ENCODE measurements around the gene CTSD. TPM values are rescaled to one million over a fixed set of nuclear protein-coding genes. Genes with fewer than 3 reads are reported as not detected.
A peak's percentile ranks its signal among the peaks of the same experiment; 100 is the strongest.
"Not testable (repeated sequence)": the region's sequence is repeated elsewhere in the genome, so short reads cannot be mapped to it uniquely, and the experiment has no call there.

The CTSD gene
- 2,163 TPM for total RNA-seq

DNA sequence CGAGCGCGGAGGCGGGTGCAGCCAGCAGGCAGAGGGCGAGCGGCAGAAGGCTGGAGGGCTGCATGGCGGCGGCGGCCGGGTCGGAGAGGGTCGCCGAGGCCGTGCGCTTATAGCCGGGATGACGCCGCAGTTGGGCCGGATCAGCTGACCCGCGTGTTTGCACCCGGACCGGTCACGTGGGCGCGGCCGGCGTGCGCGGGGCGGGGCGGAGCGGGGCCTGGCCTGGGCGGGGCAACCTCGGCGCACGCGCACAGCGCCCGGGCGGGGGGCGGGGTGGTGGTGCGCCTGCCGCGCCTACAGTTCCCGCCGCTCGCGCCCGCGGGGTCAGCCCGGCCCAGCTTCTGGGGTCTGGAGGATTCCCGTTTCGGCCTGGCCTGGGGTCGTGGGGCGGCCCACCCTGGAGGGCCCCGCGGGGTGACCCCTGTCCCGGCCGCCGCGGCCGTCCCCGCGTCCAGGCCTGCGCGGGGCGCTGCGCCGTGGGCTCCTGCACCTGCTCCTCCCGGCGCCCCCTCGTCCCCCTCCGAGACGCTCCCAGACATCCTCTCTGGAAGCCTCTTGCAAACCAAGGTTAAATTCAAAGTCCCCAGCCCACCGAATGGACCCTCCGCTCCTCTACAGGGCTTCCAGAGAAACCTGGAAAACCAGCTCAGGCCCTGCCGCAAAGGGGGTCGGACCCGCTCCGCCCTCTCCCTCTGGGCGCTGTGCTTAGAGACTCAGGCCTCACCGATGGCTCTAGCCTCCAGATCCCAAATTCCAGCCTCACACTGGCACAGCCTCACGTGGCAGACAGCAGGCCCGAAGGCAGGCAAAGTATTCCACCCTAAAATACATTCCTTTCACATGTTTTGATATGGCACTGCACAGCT, at the start of gene CTSD:
CTSD (minus strand) TSS at position 132 of the 866 bp plus-strand sequence; CDS start at position 64, 68 bp downstream.
- DNase-seq (ENCODE audit: low spot score), result peak; percentile 93

GRCh38 chr11:1813356-1813755, 49.6 kb upstream of the CTSD start:
- not testable (repeated sequence) for DNase-seq (ENCODE audit: low spot score)

GRCh38 chr11:1812801-1813200, 49.1 kb upstream of the CTSD start:
- DNase-seq (ENCODE audit: low spot score), result no peak

DNA sequence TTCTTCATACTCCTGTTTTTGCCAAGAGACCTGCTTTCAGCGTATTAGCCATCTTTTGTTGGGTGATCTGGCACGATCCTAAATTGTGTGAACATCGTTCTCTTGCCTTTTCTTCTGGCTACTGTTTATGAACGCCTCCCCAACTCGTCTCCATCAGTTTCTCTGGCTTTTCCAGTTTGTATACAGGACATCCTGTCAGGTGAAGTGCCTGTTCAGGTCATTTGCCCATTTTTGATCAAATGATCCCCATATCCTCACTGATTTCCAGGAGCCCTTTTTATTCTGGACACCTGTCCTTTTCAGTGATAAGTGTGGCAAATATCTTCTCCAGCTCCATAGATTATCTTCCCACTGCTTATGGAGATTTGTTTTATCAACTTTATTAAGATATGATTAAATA, 48.5 kb upstream of the CTSD start:
- no peak for DNase-seq (ENCODE audit: low spot score)

GRCh38 chr11:1810761-1811160, 47.0 kb upstream of the CTSD start:
- no peak for DNase-seq (ENCODE audit: low spot score)

DNA sequence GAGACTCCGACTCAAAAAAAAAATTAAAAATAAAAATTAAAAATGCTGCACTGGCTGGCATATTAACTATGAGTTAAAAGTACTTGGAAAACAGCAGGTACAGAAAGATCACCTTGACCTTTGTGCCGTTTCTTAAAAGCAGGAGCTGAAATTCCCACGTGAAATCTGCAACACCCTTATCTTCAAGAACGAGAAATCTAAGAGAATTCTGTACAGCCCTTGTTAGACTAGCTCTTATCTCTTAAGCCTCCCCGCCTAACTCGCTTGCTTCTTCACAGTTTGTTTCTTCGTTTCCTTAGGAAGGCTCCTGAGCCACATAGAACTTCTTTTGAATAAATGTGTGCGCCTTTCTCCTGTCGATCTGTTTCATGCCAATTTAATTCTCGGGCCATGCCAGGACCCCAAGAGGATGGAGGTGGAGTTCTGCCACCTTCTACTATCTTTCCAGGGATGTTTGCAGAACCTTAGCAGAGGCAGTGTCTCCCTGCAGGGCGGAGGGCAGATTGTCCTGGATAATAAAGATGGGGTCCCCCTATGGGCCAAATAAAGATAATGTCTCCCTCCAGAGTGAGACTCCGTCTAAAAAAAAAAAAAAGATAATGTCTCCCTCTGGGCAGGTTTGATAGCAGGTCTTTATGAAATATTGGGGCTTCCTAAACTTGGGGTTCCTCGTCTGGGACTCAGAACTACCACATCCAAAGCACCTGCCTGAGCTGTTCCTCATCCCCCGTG, 43.7 kb upstream of the CTSD start:
- no peak for DNase-seq (ENCODE audit: low spot score)

- DNase-seq (ENCODE audit: low spot score), result no peak
These were observed 41.8 kb upstream of the CTSD start for GRCh38 chr11:1805525-1805924.

- not testable (repeated sequence) for DNase-seq (ENCODE audit: low spot score)
These were observed 40.2 kb upstream of the CTSD start for GRCh38 chr11:1803835-1804519.

DNA sequence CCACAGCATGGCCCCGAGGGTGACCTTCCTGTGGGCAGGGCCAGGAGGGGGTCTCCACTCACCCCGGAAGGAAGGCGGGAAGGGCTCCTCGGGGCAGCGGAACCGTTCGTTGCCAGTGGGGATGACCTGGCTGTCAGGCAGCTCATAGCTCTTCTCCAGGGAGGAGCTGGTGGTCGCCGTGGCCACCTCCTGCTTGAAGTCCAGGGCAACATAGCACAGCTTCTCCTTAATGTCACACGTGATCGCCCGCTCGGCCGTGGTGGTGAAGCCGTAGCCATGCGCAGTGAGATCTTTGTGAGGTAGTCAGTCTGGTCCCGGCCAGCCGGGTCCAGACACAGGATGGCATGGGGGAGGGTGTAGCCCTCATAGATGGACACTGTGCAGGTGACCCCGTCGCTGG, 39.5 kb upstream of the CTSD start:
- DNase-seq (ENCODE audit: low spot score), result no peak

GRCh38 chr11:1797391-1798125, 33.8 kb upstream of the CTSD start:
- no peak for DNase-seq (ENCODE audit: low spot score)

GRCh38 chr11:1796413-1797011, 32.8 kb upstream of the CTSD start:
- DNase-seq (ENCODE audit: low spot score), result no peak

GRCh38 chr11:1793081-1793480, 29.4 kb upstream of the CTSD start:
- no peak for DNase-seq (ENCODE audit: low spot score)

GRCh38 chr11:1792461-1792860, 28.7 kb upstream of the CTSD start:
- DNase-seq (ENCODE audit: low spot score), result no peak

DNA sequence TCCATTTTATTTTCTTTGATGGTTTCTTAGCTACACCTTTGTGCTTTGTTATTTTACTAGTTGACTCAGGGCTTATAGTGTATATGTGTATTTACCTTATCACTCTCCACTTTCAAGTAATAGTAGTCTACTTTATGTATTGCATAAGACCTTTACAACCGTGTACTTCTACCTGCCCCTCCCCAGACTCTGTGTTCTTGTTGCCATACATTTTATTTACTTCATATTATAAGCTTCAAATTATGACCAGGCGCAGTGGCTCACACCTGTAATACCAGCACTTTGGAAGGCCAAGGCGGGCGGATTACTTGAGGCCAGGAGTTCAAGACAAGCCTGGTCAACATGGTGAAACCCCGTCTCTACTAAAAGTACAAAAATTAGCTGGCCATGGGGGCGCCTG, 28.2 kb upstream of the CTSD start:
- DNase-seq (ENCODE audit: low spot score), result no peak

DNA sequence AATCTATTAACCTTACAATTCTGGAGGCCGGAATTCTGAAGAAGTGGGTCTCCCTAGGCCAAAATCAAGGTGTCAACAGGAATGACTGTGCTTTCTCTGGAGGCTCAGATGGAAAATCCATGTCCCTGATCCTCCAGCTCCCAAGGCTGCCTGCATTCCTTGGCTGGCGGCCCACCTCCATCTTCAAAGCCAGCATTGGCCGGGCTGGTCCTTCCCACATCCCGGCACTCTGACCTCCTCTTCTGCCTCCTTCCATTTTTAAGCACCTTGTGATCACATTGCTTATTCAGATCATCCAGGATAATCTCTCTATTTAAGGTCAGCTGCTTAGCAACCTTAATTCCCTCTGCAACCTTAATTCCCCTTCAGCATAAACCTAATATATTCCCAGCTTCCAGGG, 22.7 kb upstream of the CTSD start:
- no peak for DNase-seq (ENCODE audit: low spot score)

- no peak for DNase-seq (ENCODE audit: low spot score)
These were observed 22.2 kb upstream of the CTSD start for GRCh38 chr11:1785749-1786413.

GRCh38 chr11:1784761-1785650, 21.3 kb upstream of the CTSD start:
- no peak for DNase-seq (ENCODE audit: low spot score)

- DNase-seq (ENCODE audit: low spot score), result no peak
These were observed 20.2 kb upstream of the CTSD start for GRCh38 chr11:1783725-1784529.
